ENCODE data around the gene C17orf107.
"Not testable (repeated sequence)": the region's sequence is repeated elsewhere in the genome, so short reads cannot be mapped to it uniquely, and the experiment has no call there.

DNA sequence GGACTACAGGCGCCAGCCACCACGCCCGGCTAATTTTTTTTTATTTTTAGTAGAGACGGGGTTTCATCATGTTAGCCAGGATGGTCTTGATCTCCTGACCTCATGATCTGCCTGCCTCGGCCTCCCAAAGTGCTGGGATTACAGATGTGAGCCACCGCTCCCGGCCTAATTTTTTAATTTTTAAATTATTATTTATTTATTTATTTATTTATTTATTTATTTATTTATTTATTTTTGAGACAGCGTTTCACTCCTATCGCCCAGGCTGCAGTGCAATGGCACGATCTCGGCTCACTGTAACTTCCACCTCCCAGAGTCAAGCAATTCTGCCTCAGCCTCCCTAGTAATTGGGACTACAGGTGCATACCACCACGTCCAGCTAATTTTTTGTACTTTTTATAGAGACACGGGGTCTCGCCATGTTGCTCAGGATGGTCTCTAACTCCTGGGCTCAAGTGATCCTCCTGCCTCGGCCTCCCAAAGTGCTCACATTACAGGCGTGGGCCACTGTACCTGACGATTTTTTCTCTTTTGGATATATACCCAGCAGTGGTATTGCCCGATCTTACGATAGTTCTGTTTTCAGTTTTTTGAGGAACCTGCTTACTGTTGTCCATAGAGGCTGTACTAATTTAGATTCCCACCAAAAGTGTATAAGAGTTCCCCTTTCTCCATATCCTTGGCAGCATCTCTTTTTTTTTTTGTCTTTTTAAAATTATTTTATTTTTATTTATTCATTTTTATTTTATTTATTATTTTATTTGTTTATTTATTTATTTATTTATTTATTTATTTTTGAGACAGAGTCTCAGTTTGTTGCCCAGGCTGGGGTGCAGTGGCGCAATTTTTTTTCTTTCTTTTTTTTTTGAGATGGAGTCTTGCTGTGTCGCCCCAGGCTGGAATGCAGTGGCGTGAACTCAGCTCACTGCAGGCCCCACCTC, 30.0 kb upstream of the C17orf107 start:
- TF ChIP-seq SUZ12 (IDR thresholded peaks at IDR 0.05); TARDBP (IDR thresholded peaks at IDR 0.05); HDGF (IDR thresholded peaks at IDR 0.05; ENCODE audit: borderline replicate concordance); ZNF384 (IDR thresholded peaks at IDR 0.05); CTBP1 (IDR thresholded peaks at IDR 0.05; ENCODE audit: borderline replicate concordance): not testable (repeated sequence)

Measured in HEK293T (cell line).